SK-N-SH (cell line): ENCODE measurements around the gene TSPAN4. TPM values are rescaled to one million over a fixed set of nuclear protein-coding genes. Genes with fewer than 3 reads are reported as not detected.

ENCODE experiments used
- CTCF ChIA-PET: fragments of 300-600, 350-600 bp; formaldehyde crosslinking; extraction: SDS; loops from one replicate; lab custom pipeline; 2021; lab: Yijun Ruan, JAX
- POLR2A ChIA-PET: fragments of 350-600 bp; sonication (Branson Sonifier 250); formaldehyde crosslinking; extraction: SDS; loops from one replicate; lab custom pipeline; 2020; ENCODE audit warnings: antibody characterized with exemption, inconsistent platforms; lab: Yijun Ruan, JAX
- DNase-seq: peaks from one replicate; pipeline ENCODE4 v3.0.0; 2012
- H2AFZ ChIP-seq: fragments of 200-600 bp; sonication (generic); 2 replicates; pipeline ENCODE4 v1.8.1; 2016; ENCODE audit warnings: antibody characterized with exemption, mild to moderate bottlenecking, low read depth
- H3F3A ChIP-seq: fragments of 200-600 bp; sonication (generic); replicated peaks from 2 replicates; pipeline ENCODE3; 2016; ENCODE audit warnings: antibody characterized with exemption, mild to moderate bottlenecking; ENCODE audit not compliant: insufficient read depth
- H3K27ac ChIP-seq, 2 experiments: fragments of 200-500 bp in 1 of 2; fragments of 200-600 bp in 1 of 2; sonication (Bioruptor generic) in 1 of 2; sonication (generic), shearing (Covaris generic) in 1 of 2; 2 replicates each; pipeline versions ENCODE4 v1.5.1 to v1.6.1; 2014 to 2016; ENCODE audit warnings: low read depth in 2 of 2, inconsistent platforms in 1 of 2, low read length in 1 of 2, mild to moderate bottlenecking in 1 of 2, mixed read lengths in 1 of 2
- H3K27me3 ChIP-seq: fragments of 200-600 bp; sonication (generic), shearing (Covaris generic); 2 replicates; pipeline ENCODE4 v1.6.1; 2016; ENCODE audit warnings: mixed run types; ENCODE audit not compliant: insufficient read depth
- H3K36me3 ChIP-seq, 2 experiments: fragments of 200-500 bp in 1 of 2; fragments of 200-600 bp in 1 of 2; sonication (Bioruptor generic) in 1 of 2; sonication (generic) in 1 of 2; replicated peaks in 1 of 2; 2 replicates each; pipeline versions ENCODE3 to v1.5.1; 2014 to 2016; ENCODE audit warnings: low read length in 1 of 2, mild to moderate bottlenecking in 1 of 2; ENCODE audit not compliant: insufficient read depth in 2 of 2, control insufficient read depth in 1 of 2
- H3K4me1 ChIP-seq, 2 experiments: fragments of 200-500 bp in 1 of 2; fragments of 200-600 bp in 1 of 2; sonication (Bioruptor generic) in 1 of 2; sonication (generic), shearing (Covaris generic) in 1 of 2; 2 replicates each; pipeline versions ENCODE4 v1.5.1 to v1.6.1; 2014 to 2016; ENCODE audit warnings: low read depth in 1 of 2, low read length in 1 of 2, mixed run types in 1 of 2; ENCODE audit not compliant: insufficient read depth in 2 of 2, control insufficient read depth in 1 of 2
- H3K4me2 ChIP-seq: fragments of 200-600 bp; sonication (generic), shearing (Covaris generic); 2 replicates; pipeline ENCODE4 v1.6.1; 2017; ENCODE audit warnings: mixed run types
- H3K4me3 ChIP-seq, 2 experiments: fragments of 200-500 bp in 1 of 2; fragments of 200-600 bp in 1 of 2; sonication (Bioruptor generic) in 1 of 2; sonication (generic), shearing (Covaris generic) in 1 of 2; 2 replicates each; pipeline versions ENCODE4 v1.5.1 to v1.8.1; 2014 to 2016; ENCODE audit warnings: low read depth in 2 of 2, inconsistent platforms in 1 of 2, low read length in 1 of 2, mild to moderate bottlenecking in 1 of 2, mixed read lengths in 1 of 2, moderate library complexity in 1 of 2
- H3K79me2 ChIP-seq: fragments of 200-600 bp; sonication (generic); 2 replicates; pipeline ENCODE4 v1.8.1; 2017; ENCODE audit warnings: mild to moderate bottlenecking; ENCODE audit not compliant: insufficient read depth
- H3K9ac ChIP-seq: fragments of 200-600 bp; sonication (generic); 2 replicates; pipeline ENCODE4 v1.6.1; 2017; ENCODE audit warnings: mixed run types
- H3K9me2 ChIP-seq: fragments of 200-600 bp; sonication (generic); 2 replicates; pipeline ENCODE4 v1.6.1; 2017; ENCODE audit warnings: mixed run types
- H3K9me3 ChIP-seq: fragments of 200-600 bp; sonication (generic); 2 replicates; pipeline ENCODE4 v1.6.1; 2017; ENCODE audit warnings: mixed run types, mild to moderate bottlenecking, moderate library complexity
- H4K20me1 ChIP-seq: fragments of 200-600 bp; sonication (generic); 2 replicates; pipeline ENCODE4 v1.6.1; 2017; ENCODE audit warnings: mild to moderate bottlenecking, mixed run types; ENCODE audit not compliant: insufficient read depth
- EZH2phosphoT487 ChIP-seq: fragments of 200-600 bp; sonication (generic); IDR thresholded peaks from 2 replicates; pipeline ENCODE4 v1.6.1; 2017; ENCODE audit warnings: low read depth, mixed run types, mild to moderate bottlenecking, antibody characterized with exemption, moderate library complexity, borderline replicate concordance
- FOSL2 ChIP-seq: IDR thresholded peaks from 2 replicates; pipeline ENCODE4 v1.4.0; 2012; ENCODE audit warnings: low read depth, mild to moderate bottlenecking, moderate library complexity, borderline replicate concordance
- GABPA ChIP-seq: IDR thresholded peaks from 2 replicates; pipeline ENCODE4 v1.4.0; 2012; ENCODE audit warnings: low read depth, mild to moderate bottlenecking
- POLR2AphosphoS5 ChIP-seq: IDR thresholded peaks from 2 replicates; pipeline ENCODE4 v1.6.1; 2012; ENCODE audit warnings: low read depth, low read length
- YY1 ChIP-seq: IDR thresholded peaks from 2 replicates; pipeline ENCODE4 v1.4.0; 2012; ENCODE audit warnings: low read depth, mild to moderate bottlenecking
- WGBS: methylation state at CpG from one replicate; pipeline ENCODE4 v1.1.6; 2017; ENCODE audit warnings: low lambda C conversion rate; 5-methylcytosine and 5-hydroxymethylcytosine counted together
- polyA plus RNA-seq, 3 experiments: library from polyadenylated mRNA; depleted of rRNA; stranded (reverse); fragments of >200 nt; gene quantifications; 2 replicates each; pipeline ENCODE4 v1.2.3, GENCODE V29; 2012
- small RNA-seq, 7 experiments: library from RNA; depleted of rRNA; stranded (forward); fragments of <200 nt; gene quantifications; one replicate each; pipeline ENCODE3, GENCODE V24; 2012

Gene TSPAN4
- polyA plus RNA-seq, 1 of the 3 experiments (the other 2 are of a cell fraction): 226 TPM

GRCh38 chr11:914204-914603 is 71.6 kb downstream of the TSPAN4 start (continued):
- TF ChIP-seq EZH2phosphoT487: no peak
- no peak for TF ChIP-seq GABPA
- no peak for TF ChIP-seq YY1
- TF ChIP-seq FOSL2: no peak

- Histone ChIP-seq H3K9me2 (no peaks in the 10 kb centered on the region), H3K4me1 (peaks cover 0 to 9% of the 10 kb centered on the region in 2 experiments; a peak in 1 of 4 replicates), H3K4me3 (no peak overlapping the region), H3K4me2 (no peak overlapping the region), H3K79me2 (peaks cover 7% of the 10 kb centered on the region), H3K9me3 (no peaks in the 10 kb centered on the region), H3K27ac (no peak overlapping the region), H3F3A (no peaks in the 10 kb centered on the region), H4K20me1 (no peaks in the 10 kb centered on the region), H3K36me3 (no peaks in the 10 kb centered on the region), H3K9ac (no peak overlapping the region), H2AFZ (no peak overlapping the region), H3K27me3 (no peaks in the 10 kb centered on the region)
- WGBS: 89% methylated on average over 11 of the region's 21 CpGs
- POLR2A ChIA-PET: no interaction called here
- TF ChIP-seq POLR2AphosphoS5: no peak
- CTCF ChIA-PET: interaction anchor here (1.6 to 1.8 kb wide), 2 partner anchors 67 to 137 kb away, joined by 4 to 5 read pairs; no protein-coding TSS in a partner anchor
- no peak for DNase-seq
Measured at GRCh38 chr11:914747-915501, 72.3 kb downstream of the TSPAN4 start.

Small RNAs within 50 kb of the gene (small RNA-seq; reads per million reads assigned to genes)
- 0 reads per million in 7 experiments for gene SNORA52

Other genes with a start within 250 kb of the TSPAN4 start
- gene IRF7, start 226.9 kb upstream of the TSPAN4 start, polyA plus RNA-seq (2012; rRNA removed): 5.9 and 6.3 TPM in 2 replicates
- not detected in 2 replicates for gene CDHR5, start 217.9 kb upstream of the TSPAN4 start, polyA plus RNA-seq (2012; rRNA removed)
- not detected in 2 replicates for gene SCT, start 215.7 kb upstream of the TSPAN4 start, polyA plus RNA-seq (2012; rRNA removed)
- gene DRD4, start 205.6 kb upstream of the TSPAN4 start, polyA plus RNA-seq (2012; rRNA removed): not detected in 2 replicates
- 36.0 and 40.6 TPM in 2 replicates for gene DEAF1, start 147.6 kb upstream of the TSPAN4 start, polyA plus RNA-seq (2012; rRNA removed)
- gene TMEM80, start 147.0 kb upstream of the TSPAN4 start, polyA plus RNA-seq (2012; rRNA removed): 40.4 and 51.0 TPM in 2 replicates
- gene EPS8L2, start 136.6 kb upstream of the TSPAN4 start, polyA plus RNA-seq (2012; rRNA removed): 0.67 and 0.74 TPM in 2 replicates
- gene TALDO1, start 95.4 kb upstream of the TSPAN4 start, polyA plus RNA-seq (2012; rRNA removed): 78.4 and 103 TPM in 2 replicates
- 72.9 and 86.2 TPM in 2 replicates for gene GATD1, start 65.4 kb upstream of the TSPAN4 start, polyA plus RNA-seq (2012; rRNA removed)
- gene CEND1, start 52.8 kb upstream of the TSPAN4 start, polyA plus RNA-seq (2012; rRNA removed): 2.9 and 3.6 TPM in 2 replicates
- gene SLC25A22, start 44.6 kb upstream of the TSPAN4 start, polyA plus RNA-seq (2012; rRNA removed): 40.2 and 50.9 TPM in 2 replicates
- 25.5 and 27.4 TPM in 2 replicates for gene PIDD1, start 37.6 kb upstream of the TSPAN4 start, polyA plus RNA-seq (2012; rRNA removed)
- gene RPLP2, start 32.9 kb upstream of the TSPAN4 start, polyA plus RNA-seq (2012; rRNA removed): 390 and 799 TPM in 2 replicates
- gene PNPLA2, start 23.9 kb upstream of the TSPAN4 start, polyA plus RNA-seq (2012; rRNA removed): 47.7 and 60.3 TPM in 2 replicates
- 0.94 and 1.1 TPM in 2 replicates for gene CRACR2B, start 14.9 kb upstream of the TSPAN4 start, polyA plus RNA-seq (2012; rRNA removed)
- 922 and 1,149 TPM in 2 replicates for gene CD151, start 9.9 kb upstream of the TSPAN4 start, polyA plus RNA-seq (2012; rRNA removed)
- 287 and 540 TPM in 2 replicates for gene POLR2L, start 323 bp upstream of the TSPAN4 start, polyA plus RNA-seq (2012; rRNA removed)
- 194 and 231 TPM in 2 replicates for gene CHID1, start 68.0 kb downstream of the TSPAN4 start, polyA plus RNA-seq (2012; rRNA removed)
- gene AP2A2, start 83.0 kb downstream of the TSPAN4 start, polyA plus RNA-seq (2012; rRNA removed): 36.3 and 42.7 TPM in 2 replicates
- not detected in 2 replicates for gene MUC6, start 193.9 kb downstream of the TSPAN4 start, polyA plus RNA-seq (2012; rRNA removed)
- not detected in 2 replicates for gene MUC2, start 232.0 kb downstream of the TSPAN4 start, polyA plus RNA-seq (2012; rRNA removed)